K562 (cell line): ENCODE measurements around the gene TMEM217. TPM values are rescaled to one million over a fixed set of nuclear protein-coding genes. Genes with fewer than 3 reads are reported as not detected.

Experiments used
- CBX1 ChIP-seq: sonication (generic); IDR thresholded peaks from 2 replicates; pipeline ENCODE4 v1.6.1; 2016; ENCODE audit warnings: antibody characterized with exemption, low read depth, mild to moderate bottlenecking
- ETV5 ChIP-seq: sonication (generic); formaldehyde crosslinking; IDR thresholded peaks from 2 replicates; pipeline ENCODE4 v1.4.0; 2020; ENCODE audit warnings: low read depth, mild to moderate bottlenecking, missing genetic modification reagents
- FOXJ2 ChIP-seq: fragments of 200-800 bp; sonication (Bioruptor generic); IDR thresholded peaks from 2 replicates; pipeline ENCODE4 v1.6.1; 2016; ENCODE audit warnings: missing genetic modification characterization, missing compliant biosample characterization
- HES1 ChIP-seq: fragments of 450-650 bp; IDR thresholded peaks from 2 replicates; pipeline ENCODE4 v1.6.1; 2016; ENCODE audit warnings: low read depth, mild to moderate bottlenecking, moderate library complexity
- L3MBTL2 ChIP-seq: fragments of 450-650 bp; IDR thresholded peaks from 2 replicates; pipeline ENCODE4 v1.6.1; 2016; ENCODE audit warnings: mild to moderate bottlenecking, moderate library complexity
- MXI1 ChIP-seq: IDR thresholded peaks from 2 replicates; pipeline ENCODE4 v1.6.1; 2011; ENCODE audit warnings: low read depth, mild to moderate bottlenecking, improper control_type of control experiment, low read length
- NFXL1 ChIP-seq: fragments of 450-650 bp; formaldehyde crosslinking; IDR thresholded peaks from 2 replicates; pipeline ENCODE4 v1.4.0; 2021; ENCODE audit warnings: mild to moderate bottlenecking
- PCBP2 ChIP-seq: fragments of 200-400 bp; formaldehyde crosslinking; IDR thresholded peaks from 2 replicates; pipeline ENCODE4 v1.6.1; 2018; ENCODE audit warnings: low read length, low read depth, mild to moderate bottlenecking, moderate library complexity; ENCODE audit not compliant: poor library complexity, severe bottlenecking
- RFX5 ChIP-seq: IDR thresholded peaks from 2 replicates; pipeline ENCODE4 v1.6.1; 2011; ENCODE audit warnings: low read depth, mild to moderate bottlenecking, improper control_type of control experiment, low read length
- RNF2 ChIP-seq: sonication (generic); IDR thresholded peaks from 2 replicates; pipeline ENCODE4 v1.6.1; 2016
- SRF ChIP-seq, 2 experiments: fragments of 250-450, 450-650 bp in 1 of 2; sonication (Bioruptor Pico) in 1 of 2; sonication (generic) in 1 of 2; formaldehyde crosslinking; IDR thresholded peaks; 2 replicates each; pipeline versions ENCODE4 v1.5.0 to v1.5.1; 2020 to 2022; ENCODE audit warnings: mild to moderate bottlenecking in 1 of 2, missing genetic modification reagents in 1 of 2
- THRAP3 ChIP-seq: fragments of 450-650 bp; IDR thresholded peaks from 2 replicates; pipeline ENCODE4 v1.6.1; 2016; ENCODE audit warnings: mild to moderate bottlenecking, inconsistent platforms, borderline replicate concordance
- TSC22D4 ChIP-seq: fragments of 450-650 bp; IDR thresholded peaks from 2 replicates; pipeline ENCODE4 v1.6.1; 2016; ENCODE audit warnings: missing genetic modification characterization, missing biosample characterization, control low read depth
- YY1 ChIP-seq, 3 experiments: IDR thresholded peaks; 2 replicates each; pipeline ENCODE4 v1.6.1; 2011; ENCODE audit warnings: low read length in 2 of 3, mild to moderate bottlenecking in 2 of 3, moderate library complexity in 2 of 3, borderline replicate concordance in 1 of 3, control low read depth in 1 of 3, low read depth in 1 of 3; ENCODE audit not compliant: insufficient read depth in 3 of 3, insufficient replicate concordance in 2 of 3, control insufficient read depth in 1 of 3, insufficient read length in 1 of 3; ENCODE audit errors: extremely low read depth in 1 of 3
- ZNF165 ChIP-seq: fragments of 250-450 bp; sonication (Bioruptor Pico); IDR thresholded peaks from 2 replicates; pipeline ENCODE4 v1.4.0; 2020; ENCODE audit warnings: borderline replicate concordance
- ZNF175 ChIP-seq: fragments of 200-800 bp; sonication (Bioruptor generic); IDR thresholded peaks from 2 replicates; pipeline ENCODE4 v1.6.1; 2016; ENCODE audit warnings: low read depth, mild to moderate bottlenecking, missing genetic modification characterization, missing compliant biosample characterization
- ZNF707 ChIP-seq: fragments of 250-450 bp; sonication (Bioruptor Pico); conservative IDR thresholded peaks from 2 replicates; pipeline ENCODE4 v1.8.0; 2022; ENCODE audit warnings: inconsistent platforms, mild to moderate bottlenecking, moderate library complexity
- polyA plus RNA-seq, 8 experiments: library from polyadenylated mRNA; depleted of rRNA in 4 of 8; stranded (reverse) in 5 of 8; unstranded in 3 of 8; fragments of >200 nt; fragmentation: Nextera tagmentation in 2 of 8; fragmentation: Illumina TruSeq in 1 of 8; extraction: Ambion mirVana in 2 of 8; extraction: Trizol in 1 of 8; gene quantifications; 2 replicates each; pipeline versions ENCODE4 v1.2.1 to v1.2.3, GENCODE V29; 2011 to 2014; ENCODE audit warnings: inconsistent platforms in 1 of 8, missing spikeins in 1 of 8
- total RNA-seq, 7 experiments: library from RNA; depleted of rRNA in 6 of 7; stranded (reverse); fragments of >200 nt in 6 of 7; fragmentation: Illumina TruSeq in 2 of 7; extraction: Trizol in 2 of 7; gene quantifications; 2 replicates each; pipeline versions ENCODE4 v1.2.1 to v1.2.3, GENCODE V29; 2011 to 2021; ENCODE audit warnings: low replicate concordance in 1 of 7
- TF ChIP-seq, protein P1 (sequence below): fragments of 250-450 bp; sonication (Bioruptor Pico); IDR thresholded peaks from 2 replicates; pipeline ENCODE4 v1.8.0; 2021; ENCODE audit warnings: mild to moderate bottlenecking, moderate library complexity
- TF ChIP-seq, protein P2 (sequence below): fragments of 450-650 bp; formaldehyde crosslinking; IDR thresholded peaks from 2 replicates; pipeline ENCODE4 v1.4.0; 2020; ENCODE audit warnings: mild to moderate bottlenecking
- TF ChIP-seq, protein P3 (sequence below): IDR thresholded peaks from 2 replicates; pipeline ENCODE4 v1.6.1; 2014; ENCODE audit warnings: antibody characterized with exemption
- TF ChIP-seq, protein P4 (sequence below): IDR thresholded peaks from 2 replicates; pipeline ENCODE4 v1.6.1; 2012; ENCODE audit warnings: low read depth, low read length, improper control_type of control experiment, borderline replicate concordance

Gene TMEM217
- total and polyA plus RNA-seq, 9 of the 15 experiments (the other 6 are each of a cell fraction or from before 2014, with no cell fraction given) = 1.3 to 8.0 (median 1.9) TPM

DNA sequence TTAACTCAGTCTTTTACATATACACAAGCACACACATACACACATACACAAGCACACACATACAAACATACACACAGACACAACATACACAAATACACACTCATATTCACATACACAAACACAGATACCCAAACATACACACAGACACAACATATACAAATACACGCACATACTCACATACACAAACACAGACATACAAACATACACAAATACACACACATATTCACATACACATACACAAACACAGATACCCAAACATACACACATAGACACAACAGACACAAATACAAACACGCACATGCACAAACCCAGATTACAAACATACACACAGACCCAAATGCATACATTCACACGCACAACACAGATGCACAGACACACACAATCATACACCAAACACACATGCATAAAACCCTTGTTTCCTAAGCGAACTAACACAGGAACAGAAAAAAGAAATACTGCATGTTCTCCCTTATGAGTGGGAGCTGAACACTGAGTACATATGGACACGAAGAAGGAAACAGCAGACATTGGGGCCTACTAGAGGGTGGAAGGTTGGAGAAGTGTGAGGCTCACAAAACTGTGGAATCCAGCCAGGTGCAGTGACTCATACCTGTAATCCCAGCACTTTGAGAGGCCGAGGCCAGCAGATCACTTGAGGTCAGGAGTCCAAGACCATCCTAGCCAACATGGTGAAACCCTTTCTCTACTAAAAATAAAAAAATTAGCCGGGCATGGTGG, 53.8 kb downstream of the TMEM217 start (continued):
- no peak for TF ChIP-seq ZNF165
- TF ChIP-seq RNF2 = 0 out of 2 replicates have a peak, but pooled peaks have one; percentile 41
- TF ChIP-seq, protein P1, sequence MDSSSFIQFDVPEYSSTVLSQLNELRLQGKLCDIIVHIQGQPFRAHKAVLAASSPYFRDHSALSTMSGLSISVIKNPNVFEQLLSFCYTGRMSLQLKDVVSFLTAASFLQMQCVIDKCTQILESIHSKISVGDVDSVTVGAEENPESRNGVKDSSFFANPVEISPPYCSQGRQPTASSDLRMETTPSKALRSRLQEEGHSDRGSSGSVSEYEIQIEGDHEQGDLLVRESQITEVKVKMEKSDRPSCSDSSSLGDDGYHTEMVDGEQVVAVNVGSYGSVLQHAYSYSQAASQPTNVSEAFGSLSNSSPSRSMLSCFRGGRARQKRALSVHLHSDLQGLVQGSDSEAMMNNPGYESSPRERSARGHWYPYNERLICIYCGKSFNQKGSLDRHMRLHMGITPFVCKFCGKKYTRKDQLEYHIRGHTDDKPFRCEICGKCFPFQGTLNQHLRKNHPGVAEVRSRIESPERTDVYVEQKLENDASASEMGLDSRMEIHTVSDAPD (CRISPR knock-in tag) = no peak
- no peak for TF ChIP-seq ETV5 (CRISPR knock-in tag)
- peak; percentile 98; the same call in 1 of the 2 replicates for TF ChIP-seq TSC22D4
- no peak for TF ChIP-seq NFXL1
- TF ChIP-seq, protein P2, sequence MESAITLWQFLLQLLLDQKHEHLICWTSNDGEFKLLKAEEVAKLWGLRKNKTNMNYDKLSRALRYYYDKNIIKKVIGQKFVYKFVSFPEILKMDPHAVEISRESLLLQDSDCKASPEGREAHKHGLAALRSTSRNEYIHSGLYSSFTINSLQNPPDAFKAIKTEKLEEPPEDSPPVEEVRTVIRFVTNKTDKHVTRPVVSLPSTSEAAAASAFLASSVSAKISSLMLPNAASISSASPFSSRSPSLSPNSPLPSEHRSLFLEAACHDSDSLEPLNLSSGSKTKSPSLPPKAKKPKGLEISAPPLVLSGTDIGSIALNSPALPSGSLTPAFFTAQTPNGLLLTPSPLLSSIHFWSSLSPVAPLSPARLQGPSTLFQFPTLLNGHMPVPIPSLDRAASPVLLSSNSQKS (CRISPR knock-in tag) = no peak
- peak; percentile 24; the same call in 1 of the 2 replicates for TF ChIP-seq ZNF175
- no peak for TF ChIP-seq RFX5
- TF ChIP-seq FOXJ2 (tag) = no peak
- peak; percentile 94 for TF ChIP-seq L3MBTL2
- TF ChIP-seq PCBP2 = no peak
- TF ChIP-seq YY1 (IDR thresholded peaks at IDR 0.05; ENCODE audit: borderline replicate concordance in 1 of 3, control insufficient read depth in 1 of 3, extremely low read depth in 1 of 3, insufficient read depth in 3 of 3, insufficient read length in 1 of 3, insufficient replicate concordance in 2 of 3, low read depth in 1 of 3, low read length in 2 of 3) = no peak
- TF ChIP-seq, protein P3, sequence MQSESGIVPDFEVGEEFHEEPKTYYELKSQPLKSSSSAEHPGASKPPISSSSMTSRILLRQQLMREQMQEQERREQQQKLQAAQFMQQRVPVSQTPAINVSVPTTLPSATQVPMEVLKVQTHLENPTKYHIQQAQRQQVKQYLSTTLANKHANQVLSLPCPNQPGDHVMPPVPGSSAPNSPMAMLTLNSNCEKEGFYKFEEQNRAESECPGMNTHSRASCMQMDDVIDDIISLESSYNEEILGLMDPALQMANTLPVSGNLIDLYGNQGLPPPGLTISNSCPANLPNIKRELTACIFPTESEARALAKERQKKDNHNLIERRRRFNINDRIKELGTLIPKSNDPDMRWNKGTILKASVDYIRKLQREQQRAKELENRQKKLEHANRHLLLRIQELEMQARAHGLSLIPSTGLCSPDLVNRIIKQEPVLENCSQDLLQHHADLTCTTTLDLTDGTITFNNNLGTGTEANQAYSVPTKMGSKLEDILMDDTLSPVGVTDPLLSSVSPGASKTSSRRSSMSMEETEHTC = no peak
- no peak for TF ChIP-seq MXI1
- TF ChIP-seq ZNF707 (CRISPR knock-in tag) = no peak
- TF ChIP-seq SRF (CRISPR knock-in tag; IDR thresholded peaks at IDR 0.05) = no peak
- no peak for TF ChIP-seq HES1
- TF ChIP-seq THRAP3 = peak; percentile 99
- TF ChIP-seq CBX1 = no peak
- TF ChIP-seq, protein P4, sequence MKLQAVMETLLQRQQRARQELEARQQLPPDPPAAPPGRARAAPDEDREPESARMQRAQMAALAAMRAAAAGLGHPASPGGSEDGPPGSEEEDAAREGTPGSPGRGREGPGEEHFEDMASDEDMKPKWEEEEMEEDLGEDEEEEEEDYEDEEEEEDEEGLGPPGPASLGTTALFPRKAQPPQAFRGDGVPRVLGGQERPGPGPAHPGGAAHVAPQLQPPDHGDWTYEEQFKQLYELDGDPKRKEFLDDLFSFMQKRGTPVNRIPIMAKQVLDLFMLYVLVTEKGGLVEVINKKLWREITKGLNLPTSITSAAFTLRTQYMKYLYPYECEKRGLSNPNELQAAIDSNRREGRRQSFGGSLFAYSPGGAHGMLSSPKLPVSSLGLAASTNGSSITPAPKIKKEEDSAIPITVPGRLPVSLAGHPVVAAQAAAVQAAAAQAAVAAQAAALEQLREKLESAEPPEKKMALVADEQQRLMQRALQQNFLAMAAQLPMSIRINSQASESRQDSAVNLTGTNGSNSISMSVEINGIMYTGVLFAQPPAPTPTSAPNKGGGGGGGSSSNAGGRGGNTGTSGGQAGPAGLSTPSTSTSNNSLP = 0 out of 2 replicates have a peak, but pooled peaks have one; percentile 20
